ENCODE results near the gene CEP83.

Gene CEP83

DNA sequence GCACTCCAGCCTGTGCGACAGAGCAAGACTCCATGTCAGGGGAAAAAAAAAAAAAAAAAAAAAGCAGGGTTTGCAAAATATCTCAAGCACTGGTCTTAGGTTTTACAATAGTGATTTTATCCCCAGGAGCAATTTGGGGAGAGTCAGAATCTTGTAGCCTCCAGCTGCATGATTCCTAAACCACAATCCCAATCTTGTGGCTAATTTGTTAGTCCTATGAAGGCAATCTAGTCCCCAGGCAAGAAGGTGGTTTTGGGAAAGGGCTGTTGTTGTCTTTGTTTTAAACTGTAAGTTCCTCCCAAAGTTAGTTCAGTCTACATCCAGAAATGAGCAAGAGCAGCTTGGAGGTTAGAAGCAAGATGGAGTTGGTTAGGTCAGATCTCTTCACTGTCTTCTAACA is 175.6 kb downstream of the CEP83 start:
- DNase-seq (ENCODE audit: low read depth, low spot score) = no peak
- H3K4me3 ChIP-seq (ENCODE audit: low read length) = no peak overlapping the region

- peak; percentile 45 for DNase-seq (ENCODE audit: low read depth, low spot score)
- no peak overlapping the region for H3K4me3 ChIP-seq (ENCODE audit: low read length)
Measured at GRCh38 chr12:94282675-94283074, 177.0 kb downstream of the CEP83 start.

DNA sequence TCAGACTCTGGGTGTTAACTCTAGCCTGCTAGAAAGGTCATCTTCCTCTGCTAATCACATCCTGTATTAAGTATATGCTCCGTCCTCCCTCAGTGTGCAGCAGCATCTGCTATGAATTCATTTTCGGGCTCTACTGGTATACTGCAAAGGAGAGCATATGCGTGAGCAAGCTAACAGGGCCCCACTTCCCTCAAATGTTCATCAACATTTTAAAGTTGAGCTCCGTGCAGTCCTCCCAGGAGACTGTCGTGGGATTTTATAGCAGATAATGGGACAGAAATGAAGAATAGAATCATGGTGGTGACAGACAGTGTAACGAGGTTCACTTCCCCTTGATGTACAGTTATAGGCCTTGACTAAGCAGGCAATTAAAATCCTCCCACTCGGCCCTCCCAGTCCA is 179.6 kb downstream of the CEP83 start:
- no peak overlapping the region for H3K4me3 ChIP-seq (ENCODE audit: low read length)
- no peak for DNase-seq (ENCODE audit: low read depth, low spot score)

GRCh38 chr12:94277426-94278000 is 182.2 kb downstream of the CEP83 start:
- H3K4me3 ChIP-seq (ENCODE audit: low read length) = no peak overlapping the region
- DNase-seq (ENCODE audit: low read depth, low spot score) = no peak

GRCh38 chr12:94276725-94277124 is 182.9 kb downstream of the CEP83 start:
- no peak overlapping the region for H3K4me3 ChIP-seq (ENCODE audit: low read length)
- no peak for DNase-seq (ENCODE audit: low read depth, low spot score)

DNA sequence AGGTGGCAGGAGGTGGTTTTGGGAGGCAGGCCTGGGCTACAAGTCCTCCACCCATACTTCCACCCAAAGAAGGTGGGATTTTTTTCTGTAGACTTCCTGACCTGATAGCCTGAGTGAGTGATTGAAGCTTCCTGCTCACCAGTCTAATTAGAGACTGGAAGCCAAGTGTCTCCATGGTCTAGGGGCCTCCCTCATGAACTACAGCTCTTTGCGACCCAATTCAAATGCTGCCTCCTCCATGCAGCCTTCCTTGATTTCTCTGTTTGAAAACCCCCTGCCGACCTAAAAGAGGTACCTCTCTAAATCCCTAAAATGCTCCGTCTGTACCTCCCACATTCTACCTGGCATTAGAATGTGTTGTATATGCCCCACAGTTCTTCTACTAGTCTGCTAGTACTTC is 186.4 kb downstream of the CEP83 start:
- no peak overlapping the region for H3K4me3 ChIP-seq (ENCODE audit: low read length)
- no peak for DNase-seq (ENCODE audit: low read depth, low spot score)

DNA sequence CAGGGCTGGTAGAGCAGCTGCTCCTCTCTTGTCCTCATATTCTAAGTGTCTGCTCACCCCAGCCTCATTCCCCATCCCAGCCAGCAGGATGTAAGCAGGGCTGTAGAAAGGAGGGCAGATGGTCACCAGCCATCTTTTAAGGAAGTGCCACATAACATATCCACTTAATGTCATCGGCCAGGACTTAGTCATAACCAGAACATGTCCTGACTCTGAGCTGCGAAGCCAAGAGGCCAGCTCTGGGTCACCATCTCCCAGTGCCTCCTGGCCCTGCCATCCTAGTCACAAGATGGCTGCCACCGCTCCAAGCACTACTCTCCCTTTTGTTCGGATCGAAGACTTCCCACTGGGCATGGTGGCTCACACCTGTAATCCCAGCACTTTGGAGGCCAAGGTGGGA is 187.4 kb downstream of the CEP83 start:
- no peak overlapping the region for H3K4me3 ChIP-seq (ENCODE audit: low read length)
- DNase-seq (ENCODE audit: low read depth, low spot score) = no peak

DNA sequence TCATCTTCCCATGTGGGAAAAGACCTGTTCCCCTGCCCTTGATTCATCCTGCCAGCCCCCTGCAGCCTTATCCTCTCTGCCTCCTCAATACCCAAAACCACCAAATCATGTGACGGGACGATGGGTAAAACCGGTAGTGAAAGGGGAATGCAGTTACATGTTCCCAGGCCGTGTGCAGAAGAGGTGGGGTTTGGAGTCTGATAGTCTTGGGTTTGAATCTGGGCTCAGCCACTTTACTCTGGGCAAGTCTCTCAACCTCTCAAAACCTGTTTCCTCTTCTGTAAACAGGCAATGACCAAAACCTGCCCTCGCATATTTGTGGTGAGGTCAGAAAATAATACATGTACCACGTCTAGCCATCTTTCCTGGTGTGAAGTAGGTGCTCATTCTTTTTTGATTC is 188.3 kb downstream of the CEP83 start:
- DNase-seq (ENCODE audit: low read depth, low spot score) = peak; percentile 35
- H3K4me3 ChIP-seq (ENCODE audit: low read length) = no peak overlapping the region

DNA sequence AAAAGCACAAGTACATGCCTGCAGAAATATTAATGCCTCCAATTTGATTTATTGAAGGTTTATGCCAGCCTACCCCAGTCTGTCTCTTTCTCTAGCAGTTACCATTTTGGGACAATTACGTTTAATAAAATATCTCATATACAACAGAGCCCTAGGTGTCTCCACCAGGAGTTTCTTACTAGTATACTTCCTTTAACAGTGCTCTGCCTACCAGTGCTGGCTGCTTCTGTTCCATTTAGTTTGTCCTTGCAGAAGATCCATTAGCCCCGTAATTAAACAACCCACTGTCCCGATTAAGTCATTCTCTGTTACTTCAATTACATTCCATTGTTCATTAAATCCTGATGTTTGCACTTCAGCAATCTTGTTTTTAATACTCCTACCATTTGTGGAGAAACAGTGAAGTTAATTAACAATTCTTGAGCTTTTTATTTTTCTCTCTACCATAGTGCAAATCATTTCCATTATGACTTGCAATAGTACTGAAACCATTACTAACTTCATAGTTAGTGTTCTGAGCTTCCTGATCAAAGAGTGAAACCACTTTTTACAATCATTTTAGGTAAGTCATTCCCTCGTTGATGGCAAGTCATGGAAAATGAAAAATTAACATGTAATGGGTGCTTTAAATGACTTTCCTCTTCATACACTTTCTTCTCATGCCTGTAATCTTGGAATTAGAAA is 190.2 kb downstream of the CEP83 start:
- no peak overlapping the region for H3K4me3 ChIP-seq (ENCODE audit: low read length)
- DNase-seq (ENCODE audit: low read depth, low spot score) = no peak

GRCh38 chr12:94267921-94268471 is 191.7 kb downstream of the CEP83 start:
- no peak overlapping the region for H3K4me3 ChIP-seq (ENCODE audit: low read length)
- no peak for DNase-seq (ENCODE audit: low read depth, low spot score)

DNA sequence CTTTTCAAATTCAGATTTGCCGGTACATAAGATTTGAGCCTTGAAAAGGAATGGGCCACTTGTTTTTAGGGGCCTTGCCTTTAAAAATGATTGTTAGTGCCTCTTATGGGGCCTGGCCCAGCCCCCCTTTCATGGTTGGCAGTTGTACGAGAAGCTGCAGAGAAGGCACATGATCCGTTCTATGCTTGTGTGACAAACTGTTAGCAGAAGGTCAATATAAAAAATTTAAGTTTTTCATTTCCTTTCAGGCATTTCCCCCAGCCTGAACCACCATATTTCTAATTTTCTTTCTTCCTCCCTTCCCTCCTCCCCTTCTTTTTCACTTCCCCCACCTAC is 192.2 kb downstream of the CEP83 start:
- no peak for DNase-seq (ENCODE audit: low read depth, low spot score)
- H3K4me3 ChIP-seq (ENCODE audit: low read length) = no peak overlapping the region

- no peak for DNase-seq (ENCODE audit: low read depth, low spot score)
- no peak overlapping the region for H3K4me3 ChIP-seq (ENCODE audit: low read length)
Measured at GRCh38 chr12:94266796-94267536, 192.7 kb downstream of the CEP83 start.

GRCh38 chr12:94265966-94266745 is 193.5 kb downstream of the CEP83 start:
- no peak overlapping the region for H3K4me3 ChIP-seq (ENCODE audit: low read length)
- no peak for DNase-seq (ENCODE audit: low read depth, low spot score)

- no peak overlapping the region for H3K4me3 ChIP-seq (ENCODE audit: low read length)
- no peak for DNase-seq (ENCODE audit: low read depth, low spot score)
Measured at GRCh38 chr12:94265539-94265938, 194.1 kb downstream of the CEP83 start.

- DNase-seq (ENCODE audit: low read depth, low spot score) = no peak
- no peak overlapping the region for H3K4me3 ChIP-seq (ENCODE audit: low read length)
Measured at GRCh38 chr12:94264736-94265485, 194.8 kb downstream of the CEP83 start.

DNA sequence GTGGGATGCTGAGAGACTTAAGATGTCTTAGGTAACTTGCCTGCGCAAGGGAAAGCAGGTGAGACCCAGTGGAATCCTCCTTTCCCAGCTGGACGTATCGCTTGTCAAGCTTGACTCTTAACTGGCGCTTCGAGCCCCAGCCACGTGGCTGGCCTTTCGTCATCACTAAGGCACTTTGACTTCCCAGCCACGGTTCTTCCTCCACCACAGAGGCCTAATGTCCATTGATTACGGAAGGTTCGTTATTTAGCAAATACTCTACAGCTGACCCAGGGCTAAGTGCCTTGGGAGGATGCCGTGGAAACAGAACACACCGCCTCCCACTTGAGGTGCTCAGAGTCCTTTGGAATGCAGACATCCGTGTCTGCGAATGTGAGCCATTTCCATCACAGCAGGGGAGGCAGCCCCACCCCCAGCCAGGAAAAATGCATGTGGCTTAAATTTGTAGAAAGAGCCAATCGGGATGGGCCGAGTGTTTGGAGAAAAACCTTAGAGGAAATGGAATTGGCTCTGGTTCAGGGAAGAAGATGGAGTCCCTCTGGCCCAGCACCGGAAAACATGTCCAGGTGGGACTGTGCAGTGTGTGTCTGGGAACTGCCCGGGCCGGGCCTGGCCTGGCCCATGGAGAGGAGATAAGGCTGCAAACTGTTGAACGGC is 195.6 kb downstream of the CEP83 start:
- DNase-seq (ENCODE audit: low read depth, low spot score) = no peak

GRCh38 chr12:94263011-94263811 is 196.5 kb downstream of the CEP83 start:
- peak overlapping the region; percentile 68 for H3K4me3 ChIP-seq (ENCODE audit: low read length)
- peak; percentile 45 for DNase-seq (ENCODE audit: low read depth, low spot score)

More for the DNA sequence above, 195.6 kb downstream of the CEP83 start:
- no peak overlapping the region for H3K4me3 ChIP-seq (ENCODE audit: low read length)
